Spleen (tissue), 11 donors: ENCODE measurements around the gene MCUB. TPM values are rescaled to one million over a fixed set of nuclear protein-coding genes. Genes with fewer than 3 reads are reported as not detected.

Experiments
- DNase-seq: peaks from one replicate; pipeline ENCODE4 v3.0.0-alpha.2; 2020
- H3K27ac ChIP-seq, 8 donors: fragments of 200-600 bp; sonication (generic) in 7 of 8; 1 replicate in 4 of 8; 2 replicates in 4 of 8; pipeline versions ENCODE4 v1.5.0 to v1.8.0; 2016 to 2021; ENCODE audit warnings: inconsistent platforms in 4 of 8, mild to moderate bottlenecking in 4 of 8, moderate library complexity in 1 of 8
- H3K27me3 ChIP-seq, 7 donors: fragments of 200-600 bp; sonication (generic) in 6 of 7; replicated peaks in 1 of 7; 1 replicate in 4 of 7; 2 replicates in 3 of 7; pipeline versions ENCODE4 v1.5.0 to v1.8.0; 2016 to 2021; ENCODE audit warnings: inconsistent platforms in 3 of 7, mild to moderate bottlenecking in 1 of 7
- H3K36me3 ChIP-seq, 6 donors: fragments of 200-600 bp; sonication (generic) in 5 of 6; 1 replicate in 4 of 6; 2 replicates in 2 of 6; pipeline versions ENCODE4 v1.5.0 to v1.8.0; 2016 to 2021; ENCODE audit warnings: inconsistent platforms in 2 of 6
- H3K4me1 ChIP-seq, 6 donors: fragments of 200-600 bp; sonication (generic) in 5 of 6; 1 replicate in 3 of 6; 2 replicates in 3 of 6; pipeline versions ENCODE4 v1.5.0 to v1.8.0; 2016 to 2021; ENCODE audit warnings: inconsistent platforms in 3 of 6
- H3K4me3 ChIP-seq, 8 donors: fragments of 200-600 bp; sonication (generic) in 7 of 8; 1 replicate in 4 of 8; 2 replicates in 4 of 8; pipeline versions ENCODE4 v1.5.0 to v1.8.0; 2016 to 2021; ENCODE audit warnings: inconsistent platforms in 4 of 8, mild to moderate bottlenecking in 4 of 8, moderate library complexity in 2 of 8
- H3K9me3 ChIP-seq, 8 donors: fragments of 200-600 bp; sonication (generic) in 7 of 8; 1 replicate in 4 of 8; 2 replicates in 4 of 8; pipeline versions ENCODE4 v1.5.0 to v1.8.0; 2016 to 2021; ENCODE audit warnings: inconsistent platforms in 4 of 8
- POLR2A ChIP-seq, 3 donors: fragments of 450-650 bp; IDR thresholded peaks; one replicate each; pipeline ENCODE4 v1.5.1; 2017; ENCODE audit warnings: antibody characterized with exemption in 3 of 3, mild to moderate bottlenecking in 1 of 3
- POLR2AphosphoS5 ChIP-seq, 3 donors: sonication (generic); formaldehyde crosslinking; IDR thresholded peaks; one replicate each; pipeline ENCODE4 v1.5.1; 2017; ENCODE audit warnings: antibody characterized with exemption in 3 of 3
- WGBS, 5 donors: extraction: QIAGEN DNeasy Blood & Tissue Kit in 3 of 5; methylation state at CpG; one replicate each; pipeline versions ENCODE4 v1.1.5 to v1.1.7; 2013 to 2018; 5-methylcytosine and 5-hydroxymethylcytosine counted together
- intact Hi-C: fragments of 100-400 bp; cut with DNase I; formaldehyde crosslinking; loops from one replicate; pipeline ENCODE4 v1.15.0; 2023; ENCODE audit warnings: low total_unique reads
- polyA plus RNA-seq, 3 donors: library from polyadenylated mRNA; stranded (reverse); fragments of 200-250 nt; gene quantifications; one replicate each; pipeline ENCODE4 v1.2.1, GENCODE V29; 2013
- total RNA-seq, 7 donors: library from RNA; depleted of rRNA in 3 of 7; stranded (reverse); fragments of >200 nt in 3 of 7; fragmentation: NEBNext Ultra II Directional in 4 of 7; extraction: Animal tissue kit (Norgen Biotek cat#: 25700) in 4 of 7; gene quantifications; one replicate each; pipeline versions ENCODE4 v1.1.0 to v1.2.1, GENCODE V29; 2016 to 2021
- TF ChIP-seq, protein P1 (sequence below), 11 experiments: fragments of 200-600 bp in 7 of 11; fragments of 450-650 bp in 4 of 11; sonication (generic) in 4 of 11; IDR thresholded peaks in 8 of 11; conservative IDR thresholded peaks in 3 of 11; 1 replicate in 7 of 11; 2 replicates in 4 of 11; pipeline versions ENCODE4 v1.4.0 to v1.8.0; 2016 to 2021; ENCODE audit warnings: antibody characterized with exemption in 11 of 11, inconsistent platforms in 4 of 11, mild to moderate bottlenecking in 1 of 11
- donor health status: healthy with polysubstance abuse.
- donor health status: DM: no; HTN: no; CAD: no; lungs with moderate emphysema.
- donor health status: DM: no; HTN: no; CAD: no.
- donor health status: Bipolar disorder and iron deficiency.
- donor health status: healthy.
- donor health status: DM: no; HTN: no; CAD: no.
- donor health status: DM: yes; HTN: yes; CAD: no.

Gene MCUB
- total and polyA plus RNA-seq, 10 donors = 17.0 to 65.5 (median 29.1) TPM

- H3K36me3 ChIP-seq = no peaks in the 10 kb centered on the region
- H3K27ac ChIP-seq = no peak overlapping the region
- peaks cover 0 to 18% (median 6%) of the 10 kb centered on the region in 6 donors for H3K4me1 ChIP-seq
- no peak overlapping the region for H3K4me3 ChIP-seq
- peaks cover 0 to 2% (median 0%) of the 10 kb centered on the region in 8 donors for H3K9me3 ChIP-seq
- WGBS, 5 donors = 60 to 73% (median 69%) methylated on average over 4 of the region's 4 CpGs
- intact Hi-C loops = no loop called here
- H3K27me3 ChIP-seq = no peaks in the 10 kb centered on the region
- no peak for DNase-seq
- TF ChIP-seq, protein P1, sequence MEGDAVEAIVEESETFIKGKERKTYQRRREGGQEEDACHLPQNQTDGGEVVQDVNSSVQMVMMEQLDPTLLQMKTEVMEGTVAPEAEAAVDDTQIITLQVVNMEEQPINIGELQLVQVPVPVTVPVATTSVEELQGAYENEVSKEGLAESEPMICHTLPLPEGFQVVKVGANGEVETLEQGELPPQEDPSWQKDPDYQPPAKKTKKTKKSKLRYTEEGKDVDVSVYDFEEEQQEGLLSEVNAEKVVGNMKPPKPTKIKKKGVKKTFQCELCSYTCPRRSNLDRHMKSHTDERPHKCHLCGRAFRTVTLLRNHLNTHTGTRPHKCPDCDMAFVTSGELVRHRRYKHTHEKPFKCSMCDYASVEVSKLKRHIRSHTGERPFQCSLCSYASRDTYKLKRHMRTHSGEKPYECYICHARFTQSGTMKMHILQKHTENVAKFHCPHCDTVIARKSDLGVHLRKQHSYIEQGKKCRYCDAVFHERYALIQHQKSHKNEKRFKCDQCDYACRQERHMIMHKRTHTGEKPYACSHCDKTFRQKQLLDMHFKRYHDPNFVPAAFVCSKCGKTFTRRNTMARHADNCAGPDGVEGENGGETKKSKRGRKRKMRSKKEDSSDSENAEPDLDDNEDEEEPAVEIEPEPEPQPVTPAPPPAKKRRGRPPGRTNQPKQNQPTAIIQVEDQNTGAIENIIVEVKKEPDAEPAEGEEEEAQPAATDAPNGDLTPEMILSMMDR (IDR thresholded peaks at IDR 0.05 in 8 of 11, conservative IDR thresholded peaks at IDR 0.05 in 3 of 11) = no peak
- TF ChIP-seq POLR2AphosphoS5 (IDR thresholded peaks at IDR 0.05) (no peak), POLR2A (IDR thresholded peaks at IDR 0.05) (no peak)
Observed at GRCh38 chr4:109629775-109630174, 69.7 kb downstream of the MCUB start.

- no peaks in the 10 kb centered on the region for H3K36me3 ChIP-seq
- intact Hi-C loops = no loop called here
- DNase-seq = no peak
- peaks cover 0 to 5% (median 0%) of the 10 kb centered on the region in 8 donors for H3K9me3 ChIP-seq
- peaks cover 0 to 18% (median 6%) of the 10 kb centered on the region in 6 donors for H3K4me1 ChIP-seq
- H3K27me3 ChIP-seq = no peaks in the 10 kb centered on the region
- WGBS, 5 donors = 37 to 55% (median 45%) methylated on average over 5 of the region's 5 CpGs
- TF ChIP-seq POLR2A (IDR thresholded peaks at IDR 0.05) (no peak), POLR2AphosphoS5 (IDR thresholded peaks at IDR 0.05) (no peak)
- TF ChIP-seq, protein P1 (IDR thresholded peaks at IDR 0.05 in 8 of 11, conservative IDR thresholded peaks at IDR 0.05 in 3 of 11) = no peak
- no peak overlapping the region for H3K4me3 ChIP-seq
- H3K27ac ChIP-seq = no peak overlapping the region
Observed at GRCh38 chr4:109631532-109632108, 71.6 kb downstream of the MCUB start.

DNA sequence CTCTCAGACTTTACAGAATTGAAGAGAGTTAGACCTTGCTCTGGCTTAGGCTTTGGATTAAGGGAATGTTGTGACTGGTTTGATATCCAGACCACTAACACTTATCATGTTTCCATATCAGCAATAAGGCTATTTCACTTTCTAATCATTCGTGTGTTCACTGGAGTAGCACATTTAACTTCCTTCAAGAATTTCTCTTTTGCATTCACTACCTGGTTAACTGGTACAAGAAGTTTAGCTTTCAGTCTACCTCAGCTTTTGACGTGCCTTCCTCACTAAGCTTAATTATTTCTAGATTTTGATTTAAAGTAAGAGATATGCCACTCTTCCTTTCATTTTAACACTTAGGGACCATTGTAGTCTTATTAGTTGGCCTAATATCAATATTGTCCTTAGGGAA, 80.6 kb downstream of the MCUB start:
- TF ChIP-seq POLR2A (IDR thresholded peaks at IDR 0.05) (no peak), POLR2AphosphoS5 (IDR thresholded peaks at IDR 0.05) (no peak)
- TF ChIP-seq, protein P1 (IDR thresholded peaks at IDR 0.05 in 8 of 11, conservative IDR thresholded peaks at IDR 0.05 in 3 of 11) = no peak
- DNase-seq = no peak
- H3K9me3 ChIP-seq = peaks cover 0 to 14% (median 0%) of the 10 kb centered on the region in 8 donors
- H3K27me3 ChIP-seq = no peaks in the 10 kb centered on the region
- H3K27ac ChIP-seq = no peak overlapping the region
- WGBS, 5 donors = 67 to 75% (median 69%) methylated on average over 2 of the region's 2 CpGs
- H3K36me3 ChIP-seq = no peaks in the 10 kb centered on the region
- intact Hi-C loops = no loop called here
- peaks cover 0 to 24% (median 0%) of the 10 kb centered on the region in 6 donors for H3K4me1 ChIP-seq
- H3K4me3 ChIP-seq = no peak overlapping the region

DNA sequence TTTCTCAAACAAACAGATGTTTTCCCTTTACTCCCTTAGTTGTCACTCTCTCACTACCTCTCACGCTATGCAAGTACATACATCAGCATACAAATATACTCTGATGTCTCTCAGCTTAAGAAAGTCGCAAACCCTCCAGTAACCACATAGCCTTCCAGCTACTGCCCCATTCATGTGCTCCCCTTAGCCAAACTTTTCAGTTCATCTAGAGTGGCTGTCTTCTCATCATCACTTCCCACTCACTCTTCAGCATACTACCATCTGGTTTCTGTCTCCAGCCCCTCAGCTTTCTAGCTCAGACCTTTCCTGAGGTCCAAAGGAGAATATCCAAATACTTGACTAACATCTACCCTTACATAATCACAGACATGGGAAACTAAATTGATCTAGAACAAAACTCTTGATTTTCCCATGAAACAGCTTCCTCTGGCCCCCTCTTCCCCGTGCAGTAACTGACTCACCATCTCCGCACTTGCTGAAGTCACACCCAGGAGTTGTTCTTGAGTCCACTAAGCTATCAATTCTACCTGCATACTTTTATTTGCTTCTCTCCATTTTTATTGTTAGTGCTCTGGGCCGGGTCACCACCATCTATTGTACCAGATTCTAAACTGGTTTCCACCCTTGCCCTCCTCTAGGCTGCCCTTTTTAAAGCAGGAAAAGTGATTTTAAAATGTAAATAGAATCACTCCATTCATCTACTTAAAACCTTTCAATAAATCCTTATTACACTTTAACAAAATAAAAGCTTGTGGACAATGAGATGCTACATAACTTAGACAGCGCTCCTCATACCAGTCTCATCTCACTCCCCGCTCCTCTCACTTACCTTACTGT, 86.0 kb downstream of the MCUB start:
- peak overlapping the region in 3 of 8 donors; percentile 19 to 76 (median 30) for H3K27ac ChIP-seq
- no peak for DNase-seq
- intact Hi-C loops = no loop called here
- H3K36me3 ChIP-seq = no peaks in the 10 kb centered on the region
- TF ChIP-seq POLR2A (IDR thresholded peaks at IDR 0.05) = no peak
- TF ChIP-seq, protein P1 (IDR thresholded peaks at IDR 0.05 in 8 of 11, conservative IDR thresholded peaks at IDR 0.05 in 3 of 11) = no peak
- no peak for TF ChIP-seq POLR2AphosphoS5 (IDR thresholded peaks at IDR 0.05)
- H3K4me3 ChIP-seq = no peak overlapping the region
- peaks cover 0 to 9% (median 9%) of the 10 kb centered on the region in 8 donors for H3K9me3 ChIP-seq
- H3K4me1 ChIP-seq = peaks cover 0 to 63% (median 10%) of the 10 kb centered on the region in 6 donors
- 84 to 88% (median 86%) methylated on average over 7 of the region's 7 CpGs for WGBS, 5 donors
- H3K27me3 ChIP-seq = no peaks in the 10 kb centered on the region
